Panc1 (cell line): ENCODE results near the gene C16orf46. TPM values are rescaled to one million over a fixed set of nuclear protein-coding genes. Genes with fewer than 3 reads are reported as not detected.

Experiments
- ATAC-seq: fragments of 200-7000 bp; cut with Tn5 transposase; 2 replicates; pipeline ENCODE4 v1.9.1; 2020; ENCODE audit warnings: mild to moderate bottlenecking, moderate library complexity
- BruUV-seq: library from RNA; stranded (reverse); fragments of 400-500 nt; replicated peaks from 2 replicates; lab custom pipeline; 2021; lab: Mats Ljungman, UMichigan
- CTCF ChIA-PET: fragments of 300-600 bp; sonication (Branson Sonifier 250); formaldehyde crosslinking; loops from one replicate; lab custom pipeline; 2022; ENCODE audit warnings: antibody characterized with exemption; lab: Charles Lee
- POLR2A ChIA-PET: fragments of 300-600 bp; sonication (Branson Sonifier 250); formaldehyde crosslinking; loops from one replicate; lab custom pipeline; 2022; ENCODE audit warnings: antibody characterized with exemption; lab: Charles Lee
- DNase-seq: peaks from one replicate; pipeline ENCODE4 v3.0.0-alpha.2; 2010; ENCODE audit warnings: low read depth, low spot score
- H3K27ac ChIP-seq: 2 replicates; pipeline ENCODE4 v1.5.1; 2011; ENCODE audit warnings: mild to moderate bottlenecking, low read length, inconsistent platforms
- H3K27me3 ChIP-seq: fragments of 200-500 bp; sonication (Bioruptor generic); 2 replicates; pipeline ENCODE4 v1.6.0; 2014; ENCODE audit warnings: low read length, inconsistent platforms; ENCODE audit not compliant: control insufficient read depth, insufficient read depth
- H3K36me3 ChIP-seq: fragments of 200-500 bp; sonication (Bioruptor generic); 2 replicates; pipeline ENCODE4 v1.5.1; 2014; ENCODE audit warnings: inconsistent platforms, mild to moderate bottlenecking, low read length, moderate library complexity; ENCODE audit not compliant: control insufficient read depth, insufficient read depth
- H3K4me1 ChIP-seq: 2 replicates; pipeline ENCODE4 v1.5.1; 2011; ENCODE audit warnings: inconsistent platforms, mild to moderate bottlenecking, low read length, moderate library complexity; ENCODE audit not compliant: control insufficient read depth, insufficient read depth
- H3K4me3 ChIP-seq, 2 experiments: 2 replicates each; pipeline ENCODE4 v1.5.1; 2011 to 2012; ENCODE audit warnings: low read depth in 2 of 2, low read length in 2 of 2, mild to moderate bottlenecking in 2 of 2, inconsistent platforms in 1 of 2, moderate library complexity in 1 of 2
- H3K9me3 ChIP-seq: fragments of 200-500 bp; sonication (Bioruptor generic); 2 replicates; pipeline ENCODE4 v1.5.1; 2014; ENCODE audit warnings: low read depth, mild to moderate bottlenecking, inconsistent platforms, low read length, moderate library complexity; ENCODE audit not compliant: control insufficient read depth, insufficient read depth
- POLR2AphosphoS5 ChIP-seq: IDR thresholded peaks from 2 replicates; pipeline ENCODE4 v1.6.1; 2012; ENCODE audit warnings: mild to moderate bottlenecking, low read depth, low read length, moderate library complexity
- SIN3A ChIP-seq: IDR thresholded peaks from 2 replicates; pipeline ENCODE4 v1.6.1; 2012; ENCODE audit warnings: low read depth, mild to moderate bottlenecking, low read length, moderate library complexity, borderline replicate concordance; ENCODE audit not compliant: insufficient read depth
- TCF7L2 ChIP-seq: IDR thresholded peaks from 2 replicates; pipeline ENCODE4 v1.6.1; 2011; ENCODE audit warnings: mild to moderate bottlenecking, low read depth, low read length, inconsistent platforms
- in situ Hi-C: cut with HindIII; loops from 2 replicates; pipeline ENCODE4 v1.10.0; 2016; ENCODE audit warnings: low sequenced_read_pairs, low pct_unique_long_range_greater_than_20kb
- intact Hi-C: fragments of 100-400 bp; cut with micrococcal nuclease; formaldehyde crosslinking; loops from one replicate; pipeline ENCODE4 v1.10.0; 2022; ENCODE audit not compliant: unreplicated experiment
- total RNA-seq: library from RNA; stranded (reverse); gene quantifications from one replicate; pipeline ENCODE4 v1.2.1, GENCODE V29; 2021; ENCODE audit not compliant: unreplicated experiment
- TF ChIP-seq, protein P1 (sequence below): fragments of 450-650 bp; IDR thresholded peaks from 2 replicates; pipeline ENCODE4 v1.5.1; 2017; ENCODE audit warnings: mild to moderate bottlenecking
- TF ChIP-seq, protein P2 (sequence below), 2 experiments: IDR thresholded peaks; 2 replicates each; pipeline ENCODE4 v1.6.1; 2011 to 2012; ENCODE audit warnings: low read depth in 2 of 2, control low read depth in 1 of 2, low read length in 1 of 2, mild to moderate bottlenecking in 1 of 2, moderate library complexity in 1 of 2; ENCODE audit not compliant: insufficient read depth in 1 of 2

Gene C16orf46
- total RNA-seq, 1 experiment from 2014 or later, result 1.2 TPM

GRCh38 chr16:81053761-81054160 is 23.3 kb downstream of the C16orf46 start:
- Histone ChIP-seq H3K36me3 (no peaks in the 10 kb centered on the region), H3K27me3 (no peaks in the 10 kb centered on the region), H3K27ac (no peak overlapping the region), H3K4me3 (no peak overlapping the region), H3K4me1 (no peaks in the 10 kb centered on the region), H3K9me3 (no peaks in the 10 kb centered on the region)
- no TSS peak for BruUV-seq
- TF ChIP-seq, protein P1, sequence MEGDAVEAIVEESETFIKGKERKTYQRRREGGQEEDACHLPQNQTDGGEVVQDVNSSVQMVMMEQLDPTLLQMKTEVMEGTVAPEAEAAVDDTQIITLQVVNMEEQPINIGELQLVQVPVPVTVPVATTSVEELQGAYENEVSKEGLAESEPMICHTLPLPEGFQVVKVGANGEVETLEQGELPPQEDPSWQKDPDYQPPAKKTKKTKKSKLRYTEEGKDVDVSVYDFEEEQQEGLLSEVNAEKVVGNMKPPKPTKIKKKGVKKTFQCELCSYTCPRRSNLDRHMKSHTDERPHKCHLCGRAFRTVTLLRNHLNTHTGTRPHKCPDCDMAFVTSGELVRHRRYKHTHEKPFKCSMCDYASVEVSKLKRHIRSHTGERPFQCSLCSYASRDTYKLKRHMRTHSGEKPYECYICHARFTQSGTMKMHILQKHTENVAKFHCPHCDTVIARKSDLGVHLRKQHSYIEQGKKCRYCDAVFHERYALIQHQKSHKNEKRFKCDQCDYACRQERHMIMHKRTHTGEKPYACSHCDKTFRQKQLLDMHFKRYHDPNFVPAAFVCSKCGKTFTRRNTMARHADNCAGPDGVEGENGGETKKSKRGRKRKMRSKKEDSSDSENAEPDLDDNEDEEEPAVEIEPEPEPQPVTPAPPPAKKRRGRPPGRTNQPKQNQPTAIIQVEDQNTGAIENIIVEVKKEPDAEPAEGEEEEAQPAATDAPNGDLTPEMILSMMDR, result no peak
- TF ChIP-seq POLR2AphosphoS5 (no peak), SIN3A (no peak), TCF7L2 (no peak)
- TF ChIP-seq, protein P2, sequence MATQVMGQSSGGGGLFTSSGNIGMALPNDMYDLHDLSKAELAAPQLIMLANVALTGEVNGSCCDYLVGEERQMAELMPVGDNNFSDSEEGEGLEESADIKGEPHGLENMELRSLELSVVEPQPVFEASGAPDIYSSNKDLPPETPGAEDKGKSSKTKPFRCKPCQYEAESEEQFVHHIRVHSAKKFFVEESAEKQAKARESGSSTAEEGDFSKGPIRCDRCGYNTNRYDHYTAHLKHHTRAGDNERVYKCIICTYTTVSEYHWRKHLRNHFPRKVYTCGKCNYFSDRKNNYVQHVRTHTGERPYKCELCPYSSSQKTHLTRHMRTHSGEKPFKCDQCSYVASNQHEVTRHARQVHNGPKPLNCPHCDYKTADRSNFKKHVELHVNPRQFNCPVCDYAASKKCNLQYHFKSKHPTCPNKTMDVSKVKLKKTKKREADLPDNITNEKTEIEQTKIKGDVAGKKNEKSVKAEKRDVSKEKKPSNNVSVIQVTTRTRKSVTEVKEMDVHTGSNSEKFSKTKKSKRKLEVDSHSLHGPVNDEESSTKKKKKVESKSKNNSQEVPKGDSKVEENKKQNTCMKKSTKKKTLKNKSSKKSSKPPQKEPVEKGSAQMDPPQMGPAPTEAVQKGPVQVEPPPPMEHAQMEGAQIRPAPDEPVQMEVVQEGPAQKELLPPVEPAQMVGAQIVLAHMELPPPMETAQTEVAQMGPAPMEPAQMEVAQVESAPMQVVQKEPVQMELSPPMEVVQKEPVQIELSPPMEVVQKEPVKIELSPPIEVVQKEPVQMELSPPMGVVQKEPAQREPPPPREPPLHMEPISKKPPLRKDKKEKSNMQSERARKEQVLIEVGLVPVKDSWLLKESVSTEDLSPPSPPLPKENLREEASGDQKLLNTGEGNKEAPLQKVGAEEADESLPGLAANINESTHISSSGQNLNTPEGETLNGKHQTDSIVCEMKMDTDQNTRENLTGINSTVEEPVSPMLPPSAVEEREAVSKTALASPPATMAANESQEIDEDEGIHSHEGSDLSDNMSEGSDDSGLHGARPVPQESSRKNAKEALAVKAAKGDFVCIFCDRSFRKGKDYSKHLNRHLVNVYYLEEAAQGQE (IDR thresholded peaks at IDR 0.05; ENCODE audit: insufficient read depth in 1 of 2, low read depth in 2 of 2, low read length in 1 of 2), result no peak
- intact Hi-C loops (no loop called here), in situ Hi-C loops (no loop called here)
- ChIA-PET POLR2A (no interaction called here), CTCF (no interaction called here)
- no peak for ATAC-seq
- DNase-seq, result no peak

DNA sequence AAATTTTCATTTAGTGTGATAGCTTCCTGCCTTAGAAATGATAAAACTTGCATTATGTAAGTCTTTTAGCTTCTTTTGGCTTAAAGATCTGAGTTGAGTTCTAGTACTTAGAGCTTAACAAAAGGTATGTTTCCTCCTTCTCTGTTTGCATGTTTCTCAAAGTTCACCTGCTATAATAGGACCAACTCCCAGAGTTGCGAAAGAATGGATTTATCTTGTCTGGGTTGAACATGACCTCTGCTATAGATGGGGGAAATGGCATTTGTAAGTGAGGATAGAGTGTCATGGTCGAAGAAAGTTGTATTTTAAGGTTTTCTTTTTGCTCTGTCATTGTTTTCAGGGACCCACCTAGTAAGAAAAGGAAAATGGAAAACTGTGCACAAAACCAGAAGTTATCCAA is 34.2 kb downstream of the C16orf46 start:
- in situ Hi-C loops (no loop called here), intact Hi-C loops (no loop called here)
- DNase-seq (no peak), ATAC-seq (no peak)
- Histone ChIP-seq H3K9me3 (no peaks in the 10 kb centered on the region), H3K4me3 (no peak overlapping the region), H3K4me1 (no peaks in the 10 kb centered on the region), H3K36me3 (peaks cover 2% of the 10 kb centered on the region; the same call in 1 of the 2 replicates), H3K27me3 (no peaks in the 10 kb centered on the region), H3K27ac (no peak overlapping the region)
- TF ChIP-seq, protein P1, result no peak
- TF ChIP-seq, protein P2 (IDR thresholded peaks at IDR 0.05; ENCODE audit: insufficient read depth in 1 of 2, low read depth in 2 of 2, low read length in 1 of 2), result no peak
- TF ChIP-seq POLR2AphosphoS5 (no peak), TCF7L2 (no peak), SIN3A (no peak)
- ChIA-PET CTCF (no interaction called here), POLR2A (no interaction called here)
- no TSS peak for BruUV-seq
